Measurements from ENCODE around the gene PRPF18.

Gene PRPF18

GRCh38 chr10:13608246-13608853 is 21.6 kb downstream of the PRPF18 start:
- Histone ChIP-seq H3K9me3 (replicated peaks; ENCODE audit: low read length) (no peaks in the 10 kb centered on the region), H3K4me2 (ENCODE audit: low read length) (peak overlapping the region; percentile 56), H3K9ac (ENCODE audit: low read depth, low read length) (peak overlapping the region; percentile 63), H3K27me3 (ENCODE audit: control insufficient read depth, insufficient read depth, low read length) (no peaks in the 10 kb centered on the region), H3K4me3 (ENCODE audit: low read length) (peak overlapping the region; percentile 6), H3K4me1 (ENCODE audit: control insufficient read depth, insufficient read depth, low read length) (peaks cover 18% of the 10 kb centered on the region), H3K36me3 (ENCODE audit: insufficient read depth, low read length) (peaks cover 24% of the 10 kb centered on the region)

GRCh38 chr10:13612654-13613373 is 26.0 kb downstream of the PRPF18 start:
- Histone ChIP-seq H3K9ac (ENCODE audit: low read depth, low read length) (no peak overlapping the region), H3K4me3 (ENCODE audit: low read length) (no peak overlapping the region), H3K9me3 (replicated peaks; ENCODE audit: low read length) (no peaks in the 10 kb centered on the region), H3K36me3 (ENCODE audit: insufficient read depth, low read length) (peaks cover 39% of the 10 kb centered on the region), H3K4me2 (ENCODE audit: low read length) (no peak overlapping the region), H3K4me1 (ENCODE audit: control insufficient read depth, insufficient read depth, low read length) (peaks cover 16% of the 10 kb centered on the region), H3K27me3 (ENCODE audit: control insufficient read depth, insufficient read depth, low read length) (no peaks in the 10 kb centered on the region)

GRCh38 chr10:13613519-13613918 is 26.8 kb downstream of the PRPF18 start:
- Histone ChIP-seq H3K4me3 (ENCODE audit: low read length) (no peak overlapping the region), H3K4me1 (ENCODE audit: control insufficient read depth, insufficient read depth, low read length) (peaks cover 9% of the 10 kb centered on the region), H3K9me3 (replicated peaks; ENCODE audit: low read length) (no peaks in the 10 kb centered on the region), H3K9ac (ENCODE audit: low read depth, low read length) (no peak overlapping the region), H3K27me3 (ENCODE audit: control insufficient read depth, insufficient read depth, low read length) (no peaks in the 10 kb centered on the region), H3K4me2 (ENCODE audit: low read length) (no peak overlapping the region), H3K36me3 (ENCODE audit: insufficient read depth, low read length) (peaks cover 39% of the 10 kb centered on the region)

DNA sequence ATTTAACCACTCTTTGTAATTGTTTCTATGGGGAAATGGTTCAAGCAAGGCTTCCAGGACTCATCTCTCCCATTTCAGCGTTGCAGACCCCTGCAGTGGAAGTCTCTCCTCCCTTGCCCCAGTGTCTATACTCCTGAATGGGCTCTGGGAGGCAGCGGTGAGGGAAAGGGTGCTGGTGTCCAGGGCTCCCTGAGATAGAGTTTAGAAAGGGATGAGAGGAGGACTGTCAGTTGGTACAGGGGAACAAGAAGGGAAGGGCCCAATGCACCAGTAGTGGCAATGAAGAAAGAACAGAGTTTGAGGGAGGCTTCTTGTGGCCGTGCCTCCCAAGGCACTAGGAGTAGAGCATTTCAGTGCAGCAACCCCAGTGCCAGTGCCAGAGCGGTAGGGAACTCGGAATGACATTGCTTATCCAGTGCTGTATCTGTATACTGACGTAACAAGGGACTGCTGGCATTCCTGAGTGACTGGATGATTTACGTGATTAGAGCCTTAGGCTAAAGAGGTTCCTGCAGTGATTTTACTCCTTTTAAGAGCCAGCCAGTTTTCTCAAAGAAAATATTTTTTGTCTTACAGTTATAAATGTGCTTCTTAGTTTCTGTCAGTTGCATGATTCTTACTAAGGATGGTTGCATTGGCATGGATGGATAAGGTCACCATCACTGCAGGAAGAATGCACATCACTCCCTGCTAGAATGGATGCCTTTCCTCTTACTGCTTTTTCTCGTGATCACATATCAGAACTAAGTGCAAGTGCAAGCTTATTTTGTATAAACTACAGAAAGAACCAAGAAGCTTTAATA is 28.0 kb downstream of the PRPF18 start:
- Histone ChIP-seq H3K27me3 (ENCODE audit: control insufficient read depth, insufficient read depth, low read length) (no peaks in the 10 kb centered on the region), H3K9me3 (replicated peaks; ENCODE audit: low read length) (no peaks in the 10 kb centered on the region), H3K4me1 (ENCODE audit: control insufficient read depth, insufficient read depth, low read length) (no peaks in the 10 kb centered on the region), H3K36me3 (ENCODE audit: insufficient read depth, low read length) (peaks cover 41% of the 10 kb centered on the region), H3K4me2 (ENCODE audit: low read length) (no peak overlapping the region), H3K4me3 (ENCODE audit: low read length) (no peak overlapping the region), H3K9ac (ENCODE audit: low read depth, low read length) (no peak overlapping the region)

DNA sequence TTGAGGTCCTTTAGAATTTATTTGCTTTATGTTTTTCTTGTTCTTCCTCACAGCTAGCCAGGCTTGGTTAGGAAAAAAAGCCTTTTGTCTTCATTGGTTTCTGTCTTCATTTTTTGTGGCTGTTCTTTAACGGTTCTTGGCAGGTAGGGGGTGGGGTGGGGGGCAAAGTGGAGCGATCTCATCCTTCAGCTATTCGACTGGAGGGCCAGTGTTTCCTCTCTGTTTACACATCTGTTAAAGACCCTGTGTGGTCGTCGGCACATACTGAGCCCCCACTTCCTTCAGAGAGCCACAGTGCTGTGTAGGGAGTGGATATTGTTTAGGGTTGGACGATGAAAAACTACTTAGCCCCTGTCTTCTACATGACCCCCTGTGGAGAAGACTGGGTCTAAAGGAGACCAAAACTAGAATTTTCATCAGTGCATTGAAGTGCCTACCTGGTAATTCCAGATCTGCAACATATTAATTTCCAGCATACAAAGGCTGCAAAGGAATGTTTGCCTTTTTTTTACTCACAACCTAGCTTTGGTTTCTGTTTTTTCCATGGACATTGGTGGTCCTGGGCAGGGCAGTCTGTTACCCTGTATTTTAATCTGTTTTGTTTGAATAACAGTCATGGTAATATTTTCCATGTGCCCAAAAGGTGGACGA is 29.0 kb downstream of the PRPF18 start:
- Histone ChIP-seq H3K4me3 (ENCODE audit: low read length) (no peak overlapping the region), H3K27me3 (ENCODE audit: control insufficient read depth, insufficient read depth, low read length) (no peaks in the 10 kb centered on the region), H3K4me2 (ENCODE audit: low read length) (no peak overlapping the region), H3K36me3 (ENCODE audit: insufficient read depth, low read length) (peaks cover 30% of the 10 kb centered on the region), H3K4me1 (ENCODE audit: control insufficient read depth, insufficient read depth, low read length) (no peaks in the 10 kb centered on the region), H3K9ac (ENCODE audit: low read depth, low read length) (no peak overlapping the region), H3K9me3 (replicated peaks; ENCODE audit: low read length) (no peaks in the 10 kb centered on the region)

- Histone ChIP-seq H3K4me3 (ENCODE audit: low read length) (no peak overlapping the region), H3K4me1 (ENCODE audit: control insufficient read depth, insufficient read depth, low read length) (no peaks in the 10 kb centered on the region), H3K36me3 (ENCODE audit: insufficient read depth, low read length) (peaks cover 25% of the 10 kb centered on the region), H3K27me3 (ENCODE audit: control insufficient read depth, insufficient read depth, low read length) (no peaks in the 10 kb centered on the region), H3K9me3 (replicated peaks; ENCODE audit: low read length) (no peaks in the 10 kb centered on the region), H3K9ac (ENCODE audit: low read depth, low read length) (no peak overlapping the region), H3K4me2 (ENCODE audit: low read length) (no peak overlapping the region)
Measured at GRCh38 chr10:13617116-13617515, 30.4 kb downstream of the PRPF18 start.

GRCh38 chr10:13621931-13622330 is 35.2 kb downstream of the PRPF18 start:
- Histone ChIP-seq H3K4me1 (ENCODE audit: control insufficient read depth, insufficient read depth, low read length) (no peaks in the 10 kb centered on the region), H3K36me3 (ENCODE audit: insufficient read depth, low read length) (peaks cover 5% of the 10 kb centered on the region), H3K9ac (ENCODE audit: low read depth, low read length) (no peak overlapping the region), H3K4me2 (ENCODE audit: low read length) (no peak overlapping the region), H3K9me3 (replicated peaks; ENCODE audit: low read length) (no peaks in the 10 kb centered on the region), H3K4me3 (ENCODE audit: low read length) (no peak overlapping the region), H3K27me3 (ENCODE audit: control insufficient read depth, insufficient read depth, low read length) (no peaks in the 10 kb centered on the region)

DNA sequence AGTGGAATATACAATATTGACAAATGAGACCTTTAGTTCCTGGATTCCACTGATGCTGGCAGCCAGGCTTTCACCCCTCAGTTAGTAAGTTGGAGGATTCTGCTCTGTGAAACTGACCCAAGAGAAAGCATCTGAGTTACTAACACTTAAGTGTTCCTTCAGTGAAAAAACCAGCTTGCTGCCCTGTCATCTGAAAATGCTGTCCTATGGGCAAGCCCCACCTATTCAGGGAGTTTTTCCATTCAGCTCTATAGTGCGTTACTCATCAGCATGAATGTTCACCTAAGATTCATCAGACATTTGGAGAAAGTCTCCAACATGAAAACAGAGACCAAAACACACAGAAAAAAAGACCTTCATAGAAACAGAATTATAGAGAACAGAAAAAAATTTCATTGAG is 37.9 kb downstream of the PRPF18 start:
- Histone ChIP-seq H3K36me3 (ENCODE audit: insufficient read depth, low read length) (peaks cover 7% of the 10 kb centered on the region), H3K4me2 (ENCODE audit: low read length) (no peak overlapping the region)

GRCh38 chr10:13627459-13628310 is 40.9 kb downstream of the PRPF18 start:
- no peaks in the 10 kb centered on the region for H3K27me3 ChIP-seq (ENCODE audit: control insufficient read depth, insufficient read depth, low read length)

More for the DNA sequence above, 37.9 kb downstream of the PRPF18 start:
- Histone ChIP-seq H3K9me3 (replicated peaks; ENCODE audit: low read length) (no peaks in the 10 kb centered on the region), H3K27me3 (ENCODE audit: control insufficient read depth, insufficient read depth, low read length) (no peaks in the 10 kb centered on the region), H3K9ac (ENCODE audit: low read depth, low read length) (no peak overlapping the region), H3K4me1 (ENCODE audit: control insufficient read depth, insufficient read depth, low read length) (no peaks in the 10 kb centered on the region), H3K4me3 (ENCODE audit: low read length) (no peak overlapping the region)

GRCh38 chr10:13628661-13629060 is 41.9 kb downstream of the PRPF18 start:
- Histone ChIP-seq H3K4me3 (ENCODE audit: low read length) (no peak overlapping the region), H3K9me3 (replicated peaks; ENCODE audit: low read length) (no peaks in the 10 kb centered on the region), H3K4me2 (ENCODE audit: low read length) (no peak overlapping the region), H3K4me1 (ENCODE audit: control insufficient read depth, insufficient read depth, low read length) (peaks cover 7% of the 10 kb centered on the region), H3K9ac (ENCODE audit: low read depth, low read length) (no peak overlapping the region), H3K36me3 (ENCODE audit: insufficient read depth, low read length) (peaks cover 17% of the 10 kb centered on the region), H3K27me3 (ENCODE audit: control insufficient read depth, insufficient read depth, low read length) (no peaks in the 10 kb centered on the region)

More at GRCh38 chr10:13627459-13628310, 40.9 kb downstream of the PRPF18 start:
- H3K36me3 ChIP-seq (ENCODE audit: insufficient read depth, low read length), result peaks cover 17% of the 10 kb centered on the region
- no peaks in the 10 kb centered on the region for H3K4me1 ChIP-seq (ENCODE audit: control insufficient read depth, insufficient read depth, low read length)
- H3K9ac ChIP-seq (ENCODE audit: low read depth, low read length), result no peak overlapping the region
- no peaks in the 10 kb centered on the region for H3K9me3 ChIP-seq (replicated peaks; ENCODE audit: low read length)
- no peak overlapping the region for H3K4me3 ChIP-seq (ENCODE audit: low read length)
- no peak overlapping the region for H3K4me2 ChIP-seq (ENCODE audit: low read length)
